DOHH2 (cell line): ENCODE results near the gene ANXA7.

Source experiments
- CTCF ChIP-seq: fragments of 200-600 bp; sonication (generic); IDR thresholded peaks from one replicate; pipeline ENCODE4 v1.5.1; 2014; ENCODE audit warnings: antibody characterized with exemption, mild to moderate bottlenecking, low read depth, low read length; ENCODE audit not compliant: poor library complexity, severe bottlenecking
- EZH2phosphoT487 ChIP-seq: fragments of 200-600 bp; sonication (generic); IDR thresholded peaks from 2 replicates; pipeline ENCODE4 v1.6.1; 2017; ENCODE audit warnings: borderline replicate concordance, mild to moderate bottlenecking, antibody characterized with exemption, low read length, moderate library complexity, mixed read lengths

GRCh38 chr10:73413108-73413527 is 740 bp downstream of the ANXA7 start:
- no peak for TF ChIP-seq CTCF
- no peak for TF ChIP-seq EZH2phosphoT487
